ENCODE results near the gene MZF1.

DNA sequence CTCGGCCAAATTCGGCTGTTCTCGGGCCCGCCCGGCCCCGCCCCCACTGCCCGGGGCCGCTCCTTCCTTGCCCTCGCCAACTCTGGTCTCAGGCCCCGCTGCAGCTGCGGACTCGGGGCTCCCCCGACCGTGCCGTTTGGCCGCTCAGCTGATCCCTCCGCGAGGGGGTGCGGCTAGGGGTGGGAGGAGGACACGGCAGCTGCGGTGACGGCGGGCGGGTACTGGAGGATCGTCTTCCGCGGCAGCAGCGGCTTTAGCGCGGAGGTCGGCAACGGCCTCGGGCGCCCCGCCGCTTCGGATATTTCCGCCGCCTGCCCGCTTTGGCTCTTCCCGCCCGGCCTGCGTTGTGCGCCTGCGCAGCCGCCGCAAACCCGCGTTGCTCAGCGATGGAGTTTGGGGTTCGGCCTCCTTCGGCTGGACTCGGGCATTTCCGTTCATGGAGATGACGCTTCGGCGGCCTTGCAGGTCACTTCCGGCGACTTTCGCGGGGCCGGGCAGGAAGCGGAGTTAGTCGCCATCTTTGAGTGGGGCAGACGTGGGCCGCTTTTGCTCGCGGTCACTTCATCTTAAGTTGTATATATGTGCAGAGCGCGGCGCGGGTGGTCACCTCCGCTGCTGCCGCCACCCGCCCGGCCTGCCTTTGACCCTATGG is 14.4 kb downstream of the MZF1 start:
- TF ChIP-seq SP1 (IDR thresholded peaks at IDR 0.05) (no peak), TAF1 (conservative IDR thresholded peaks at IDR 0.05) (no peak), RAD21 (IDR thresholded peaks at IDR 0.05) (no peak), YY1 (IDR thresholded peaks at IDR 0.05) (peak; percentile 100), HNF4G (IDR thresholded peaks at IDR 0.05) (no peak)
- TF ChIP-seq, protein P1, sequence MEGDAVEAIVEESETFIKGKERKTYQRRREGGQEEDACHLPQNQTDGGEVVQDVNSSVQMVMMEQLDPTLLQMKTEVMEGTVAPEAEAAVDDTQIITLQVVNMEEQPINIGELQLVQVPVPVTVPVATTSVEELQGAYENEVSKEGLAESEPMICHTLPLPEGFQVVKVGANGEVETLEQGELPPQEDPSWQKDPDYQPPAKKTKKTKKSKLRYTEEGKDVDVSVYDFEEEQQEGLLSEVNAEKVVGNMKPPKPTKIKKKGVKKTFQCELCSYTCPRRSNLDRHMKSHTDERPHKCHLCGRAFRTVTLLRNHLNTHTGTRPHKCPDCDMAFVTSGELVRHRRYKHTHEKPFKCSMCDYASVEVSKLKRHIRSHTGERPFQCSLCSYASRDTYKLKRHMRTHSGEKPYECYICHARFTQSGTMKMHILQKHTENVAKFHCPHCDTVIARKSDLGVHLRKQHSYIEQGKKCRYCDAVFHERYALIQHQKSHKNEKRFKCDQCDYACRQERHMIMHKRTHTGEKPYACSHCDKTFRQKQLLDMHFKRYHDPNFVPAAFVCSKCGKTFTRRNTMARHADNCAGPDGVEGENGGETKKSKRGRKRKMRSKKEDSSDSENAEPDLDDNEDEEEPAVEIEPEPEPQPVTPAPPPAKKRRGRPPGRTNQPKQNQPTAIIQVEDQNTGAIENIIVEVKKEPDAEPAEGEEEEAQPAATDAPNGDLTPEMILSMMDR (IDR thresholded peaks at IDR 0.05; ENCODE audit: low read depth, low read length, missing input control) = no peak
- TF ChIP-seq, protein P2, sequence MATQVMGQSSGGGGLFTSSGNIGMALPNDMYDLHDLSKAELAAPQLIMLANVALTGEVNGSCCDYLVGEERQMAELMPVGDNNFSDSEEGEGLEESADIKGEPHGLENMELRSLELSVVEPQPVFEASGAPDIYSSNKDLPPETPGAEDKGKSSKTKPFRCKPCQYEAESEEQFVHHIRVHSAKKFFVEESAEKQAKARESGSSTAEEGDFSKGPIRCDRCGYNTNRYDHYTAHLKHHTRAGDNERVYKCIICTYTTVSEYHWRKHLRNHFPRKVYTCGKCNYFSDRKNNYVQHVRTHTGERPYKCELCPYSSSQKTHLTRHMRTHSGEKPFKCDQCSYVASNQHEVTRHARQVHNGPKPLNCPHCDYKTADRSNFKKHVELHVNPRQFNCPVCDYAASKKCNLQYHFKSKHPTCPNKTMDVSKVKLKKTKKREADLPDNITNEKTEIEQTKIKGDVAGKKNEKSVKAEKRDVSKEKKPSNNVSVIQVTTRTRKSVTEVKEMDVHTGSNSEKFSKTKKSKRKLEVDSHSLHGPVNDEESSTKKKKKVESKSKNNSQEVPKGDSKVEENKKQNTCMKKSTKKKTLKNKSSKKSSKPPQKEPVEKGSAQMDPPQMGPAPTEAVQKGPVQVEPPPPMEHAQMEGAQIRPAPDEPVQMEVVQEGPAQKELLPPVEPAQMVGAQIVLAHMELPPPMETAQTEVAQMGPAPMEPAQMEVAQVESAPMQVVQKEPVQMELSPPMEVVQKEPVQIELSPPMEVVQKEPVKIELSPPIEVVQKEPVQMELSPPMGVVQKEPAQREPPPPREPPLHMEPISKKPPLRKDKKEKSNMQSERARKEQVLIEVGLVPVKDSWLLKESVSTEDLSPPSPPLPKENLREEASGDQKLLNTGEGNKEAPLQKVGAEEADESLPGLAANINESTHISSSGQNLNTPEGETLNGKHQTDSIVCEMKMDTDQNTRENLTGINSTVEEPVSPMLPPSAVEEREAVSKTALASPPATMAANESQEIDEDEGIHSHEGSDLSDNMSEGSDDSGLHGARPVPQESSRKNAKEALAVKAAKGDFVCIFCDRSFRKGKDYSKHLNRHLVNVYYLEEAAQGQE (IDR thresholded peaks at IDR 0.05) = peak; percentile 50
- TF ChIP-seq, protein P3, sequence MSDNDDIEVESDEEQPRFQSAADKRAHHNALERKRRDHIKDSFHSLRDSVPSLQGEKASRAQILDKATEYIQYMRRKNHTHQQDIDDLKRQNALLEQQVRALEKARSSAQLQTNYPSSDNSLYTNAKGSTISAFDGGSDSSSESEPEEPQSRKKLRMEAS (IDR thresholded peaks at IDR 0.05) = no peak
- TF ChIP-seq, protein P4, sequence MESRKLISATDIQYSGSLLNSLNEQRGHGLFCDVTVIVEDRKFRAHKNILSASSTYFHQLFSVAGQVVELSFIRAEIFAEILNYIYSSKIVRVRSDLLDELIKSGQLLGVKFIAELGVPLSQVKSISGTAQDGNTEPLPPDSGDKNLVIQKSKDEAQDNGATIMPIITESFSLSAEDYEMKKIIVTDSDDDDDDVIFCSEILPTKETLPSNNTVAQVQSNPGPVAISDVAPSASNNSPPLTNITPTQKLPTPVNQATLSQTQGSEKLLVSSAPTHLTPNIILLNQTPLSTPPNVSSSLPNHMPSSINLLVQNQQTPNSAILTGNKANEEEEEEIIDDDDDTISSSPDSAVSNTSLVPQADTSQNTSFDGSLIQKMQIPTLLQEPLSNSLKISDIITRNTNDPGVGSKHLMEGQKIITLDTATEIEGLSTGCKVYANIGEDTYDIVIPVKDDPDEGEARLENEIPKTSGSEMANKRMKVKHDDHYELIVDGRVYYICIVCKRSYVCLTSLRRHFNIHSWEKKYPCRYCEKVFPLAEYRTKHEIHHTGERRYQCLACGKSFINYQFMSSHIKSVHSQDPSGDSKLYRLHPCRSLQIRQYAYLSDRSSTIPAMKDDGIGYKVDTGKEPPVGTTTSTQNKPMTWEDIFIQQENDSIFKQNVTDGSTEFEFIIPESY (IDR thresholded peaks at IDR 0.05) = peak; percentile 33
